ENCODE data around the gene SPTBN2.

DNA sequence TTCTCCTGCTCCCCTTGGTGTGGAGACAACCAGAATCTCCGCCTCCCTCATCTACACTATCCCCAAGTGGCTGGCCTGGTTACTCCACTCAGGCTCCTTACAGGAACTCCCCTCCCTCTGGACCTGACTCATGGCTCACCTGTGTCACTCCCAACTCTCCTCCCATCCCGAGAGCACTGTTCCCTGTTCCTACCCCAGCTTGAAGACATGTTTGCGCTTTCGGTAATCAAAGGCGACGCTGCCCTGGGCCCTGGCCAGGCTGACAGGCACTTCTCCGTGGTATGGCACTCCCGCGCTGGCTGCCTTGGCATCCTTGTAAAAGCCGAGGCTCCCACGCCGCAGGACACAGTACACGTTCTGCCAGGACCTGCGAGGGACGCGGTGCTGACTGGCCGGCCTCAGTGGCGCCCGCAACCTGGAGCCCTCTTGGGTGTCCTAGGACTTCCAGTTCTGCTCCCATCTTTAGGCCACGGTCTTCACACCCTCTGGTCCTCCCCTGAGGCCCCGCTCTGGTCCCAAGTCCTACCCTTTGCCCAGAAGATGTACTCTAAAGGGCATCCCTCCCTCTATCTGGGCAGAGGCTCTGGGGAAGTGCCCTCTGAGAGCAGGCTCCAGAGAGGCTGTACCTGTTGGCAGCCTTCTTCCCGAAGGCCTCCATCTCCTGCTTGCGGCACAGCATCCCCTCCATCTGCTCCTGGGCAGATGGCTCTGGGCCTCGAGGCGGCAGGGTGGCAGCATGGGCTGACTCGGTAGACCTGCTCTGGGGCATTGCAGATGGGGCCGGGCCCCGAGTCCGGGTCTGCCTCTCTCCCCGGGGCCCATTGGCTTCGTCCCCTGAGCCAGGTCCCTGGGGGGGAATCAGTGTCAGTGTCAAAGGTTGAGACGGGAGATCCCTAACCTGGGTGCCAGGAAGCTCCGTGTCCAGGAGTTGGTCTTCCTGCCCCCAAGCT, 41.9 kb downstream of the SPTBN2 start:
- TF ChIP-seq, protein P1, sequence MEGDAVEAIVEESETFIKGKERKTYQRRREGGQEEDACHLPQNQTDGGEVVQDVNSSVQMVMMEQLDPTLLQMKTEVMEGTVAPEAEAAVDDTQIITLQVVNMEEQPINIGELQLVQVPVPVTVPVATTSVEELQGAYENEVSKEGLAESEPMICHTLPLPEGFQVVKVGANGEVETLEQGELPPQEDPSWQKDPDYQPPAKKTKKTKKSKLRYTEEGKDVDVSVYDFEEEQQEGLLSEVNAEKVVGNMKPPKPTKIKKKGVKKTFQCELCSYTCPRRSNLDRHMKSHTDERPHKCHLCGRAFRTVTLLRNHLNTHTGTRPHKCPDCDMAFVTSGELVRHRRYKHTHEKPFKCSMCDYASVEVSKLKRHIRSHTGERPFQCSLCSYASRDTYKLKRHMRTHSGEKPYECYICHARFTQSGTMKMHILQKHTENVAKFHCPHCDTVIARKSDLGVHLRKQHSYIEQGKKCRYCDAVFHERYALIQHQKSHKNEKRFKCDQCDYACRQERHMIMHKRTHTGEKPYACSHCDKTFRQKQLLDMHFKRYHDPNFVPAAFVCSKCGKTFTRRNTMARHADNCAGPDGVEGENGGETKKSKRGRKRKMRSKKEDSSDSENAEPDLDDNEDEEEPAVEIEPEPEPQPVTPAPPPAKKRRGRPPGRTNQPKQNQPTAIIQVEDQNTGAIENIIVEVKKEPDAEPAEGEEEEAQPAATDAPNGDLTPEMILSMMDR (IDR thresholded peaks at IDR 0.05), result no peak
- no peak for TF ChIP-seq POLR2A (IDR thresholded peaks at IDR 0.05)

All from testis (tissue), 2 donors.